GM21717 (cell line): ENCODE data around the gene AK9.
"Not testable (repeated sequence)": the region's sequence is repeated elsewhere in the genome, so short reads cannot be mapped to it uniquely, and the experiment has no call there.

Source experiments
- ATAC-seq: cut with Tn5 transposase; IDR thresholded peaks from one replicate; pipeline ENCODE4 v1.9.1; 2021; ENCODE audit warnings: mild to moderate bottlenecking, moderate library complexity; ENCODE audit not compliant: unreplicated experiment

Gene AK9

GRCh38 chr6:109628158-109629000 is 62.6 kb downstream of the AK9 start:
- no peak for ATAC-seq

- no peak for ATAC-seq
These were observed 64.7 kb downstream of the AK9 start for GRCh38 chr6:109626311-109626710.

GRCh38 chr6:109625199-109625598 is 65.8 kb downstream of the AK9 start:
- no peak for ATAC-seq

GRCh38 chr6:109623288-109623687 is 67.7 kb downstream of the AK9 start:
- no peak for ATAC-seq

GRCh38 chr6:109612268-109612667 is 78.7 kb downstream of the AK9 start:
- no peak for ATAC-seq

GRCh38 chr6:109611502-109611901 is 79.5 kb downstream of the AK9 start:
- ATAC-seq, result no peak

GRCh38 chr6:109610590-109610989 is 80.4 kb downstream of the AK9 start:
- no peak for ATAC-seq

- ATAC-seq, result no peak
These were observed 81.3 kb downstream of the AK9 start for GRCh38 chr6:109609737-109610136.

- ATAC-seq, result no peak
These were observed 84.6 kb downstream of the AK9 start for GRCh38 chr6:109606359-109606758.

- no peak for ATAC-seq
These were observed 95.0 kb downstream of the AK9 start for GRCh38 chr6:109595998-109596397.

- ATAC-seq, result no peak
These were observed 110.5 kb downstream of the AK9 start for GRCh38 chr6:109580519-109580918.

GRCh38 chr6:109579361-109579760 is 111.6 kb downstream of the AK9 start:
- ATAC-seq, result peak; percentile 96

GRCh38 chr6:109569901-109570300 is 121.1 kb downstream of the AK9 start:
- ATAC-seq, result not testable (repeated sequence)

GRCh38 chr6:109561844-109562243 is 129.2 kb downstream of the AK9 start:
- ATAC-seq, result no peak

GRCh38 chr6:109531446-109531845 is 159.6 kb downstream of the AK9 start:
- no peak for ATAC-seq

GRCh38 chr6:109527989-109528388 is 163.0 kb downstream of the AK9 start:
- ATAC-seq, result no peak

GRCh38 chr6:109526905-109527628 is 163.9 kb downstream of the AK9 start:
- ATAC-seq, result no peak

GRCh38 chr6:109524129-109524528 is 166.9 kb downstream of the AK9 start:
- ATAC-seq, result no peak

- ATAC-seq, result no peak
These were observed 167.5 kb downstream of the AK9 start for GRCh38 chr6:109523478-109523877.

GRCh38 chr6:109521080-109521479 is 169.9 kb downstream of the AK9 start:
- ATAC-seq, result no peak

GRCh38 chr6:109519647-109520046 is 171.4 kb downstream of the AK9 start:
- not testable (repeated sequence) for ATAC-seq

GRCh38 chr6:109516929-109517328 is 174.1 kb downstream of the AK9 start:
- ATAC-seq, result no peak
